Amniotic stem cell (primary cell): ENCODE results near the gene PEAK1.
"Not testable (repeated sequence)": the region's sequence is repeated elsewhere in the genome, so short reads cannot be mapped to it uniquely, and the experiment has no call there.

Experiments
- DNase-seq: peaks from one replicate; lab custom pipeline; 2025; lab: John Stamatoyannopoulos, UW

The PEAK1 gene

DNA sequence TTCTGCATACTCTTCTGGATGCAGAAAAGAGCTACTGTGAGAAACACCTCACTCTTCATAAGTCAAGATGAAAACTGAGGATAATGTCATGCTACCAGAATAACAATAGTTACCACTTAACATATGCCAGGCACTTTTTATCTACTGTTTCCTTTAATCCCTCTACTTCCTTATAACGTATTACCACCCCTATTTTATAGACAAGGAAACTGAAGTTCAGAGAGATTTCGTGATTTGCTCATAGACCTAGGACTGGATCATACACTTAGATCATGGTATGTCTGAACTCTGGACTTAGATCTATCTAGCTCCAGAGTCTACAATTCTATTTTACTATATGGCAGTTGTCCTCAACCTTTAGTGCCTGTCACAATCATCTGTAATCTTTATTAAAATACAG, 193.3 kb downstream of the PEAK1 start:
- DNase-seq = no peak

DNA sequence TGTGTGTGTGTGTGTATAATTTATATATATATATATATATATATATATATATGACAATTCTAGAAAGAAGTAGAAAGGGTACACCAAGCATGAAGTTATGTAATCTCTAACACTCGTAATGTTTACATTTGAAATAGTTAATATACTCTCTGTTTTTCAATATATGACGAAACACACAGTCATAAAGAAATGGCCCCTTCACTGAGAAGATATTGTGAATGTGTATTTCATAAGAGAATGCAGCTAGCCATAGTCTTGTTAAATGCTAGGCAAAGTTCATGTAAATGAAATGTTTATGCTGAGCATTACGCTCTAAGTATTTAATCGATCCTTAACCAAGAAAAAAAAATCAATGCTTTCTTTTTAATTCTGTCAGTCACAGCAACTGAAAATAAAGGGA, 194.3 kb downstream of the PEAK1 start:
- DNase-seq = no peak

DNA sequence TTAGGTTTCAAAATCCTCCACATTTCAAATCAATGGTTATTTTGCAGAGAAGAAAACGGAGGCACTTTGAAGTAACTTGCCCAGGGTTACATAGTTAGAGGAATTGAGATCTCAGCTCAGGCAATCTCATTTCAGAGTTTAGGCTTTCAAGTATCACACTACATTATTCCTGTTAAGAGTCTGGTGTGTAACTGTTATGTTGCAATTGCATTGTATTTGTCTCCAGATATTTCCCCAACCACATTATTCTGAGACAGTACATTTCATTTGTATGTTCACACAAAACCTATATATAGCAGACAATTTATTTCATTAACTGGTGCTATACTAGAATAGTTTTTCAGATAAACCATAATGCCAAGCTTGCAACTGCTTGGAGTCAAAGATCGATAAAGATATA, 194.8 kb downstream of the PEAK1 start:
- no peak for DNase-seq

DNA sequence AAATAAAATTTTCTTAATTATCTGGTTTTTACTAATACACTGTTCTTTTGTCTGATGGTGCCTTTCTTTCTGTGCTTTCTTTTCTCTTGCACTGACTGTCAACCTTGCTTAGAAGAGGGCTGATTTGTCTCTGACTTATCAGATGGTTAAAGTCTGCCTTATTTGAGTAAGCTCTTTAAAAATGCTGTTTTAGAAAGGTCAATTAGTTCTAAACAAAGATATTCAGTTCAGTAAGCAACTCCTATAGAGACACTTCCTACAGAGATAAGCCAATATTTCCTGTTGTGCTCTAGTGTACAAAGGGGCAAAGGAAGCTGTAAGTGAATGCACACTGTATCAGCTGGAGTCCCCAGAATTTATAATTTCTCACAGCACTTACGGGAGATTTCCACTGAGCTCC, 195.6 kb downstream of the PEAK1 start:
- no peak for DNase-seq

DNA sequence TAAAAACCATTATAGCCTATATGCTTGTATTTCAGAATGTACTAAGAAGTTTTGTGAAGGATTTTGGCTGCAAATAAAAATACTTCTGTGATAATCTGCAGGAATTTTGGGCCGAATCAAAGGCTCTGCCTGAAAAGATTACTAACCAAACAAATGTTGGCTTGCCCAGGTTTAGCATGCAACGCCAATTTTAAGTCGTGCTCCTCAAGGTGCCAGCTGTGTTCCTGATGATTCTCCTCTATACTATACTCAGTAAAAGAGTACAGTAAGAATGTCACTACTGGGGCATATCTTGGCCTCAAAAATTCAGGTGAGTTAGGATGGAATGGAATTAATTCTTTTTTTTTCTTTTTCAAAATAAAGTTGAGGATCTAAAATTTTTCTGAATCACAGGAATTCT, 198.2 kb downstream of the PEAK1 start:
- DNase-seq = no peak

DNA sequence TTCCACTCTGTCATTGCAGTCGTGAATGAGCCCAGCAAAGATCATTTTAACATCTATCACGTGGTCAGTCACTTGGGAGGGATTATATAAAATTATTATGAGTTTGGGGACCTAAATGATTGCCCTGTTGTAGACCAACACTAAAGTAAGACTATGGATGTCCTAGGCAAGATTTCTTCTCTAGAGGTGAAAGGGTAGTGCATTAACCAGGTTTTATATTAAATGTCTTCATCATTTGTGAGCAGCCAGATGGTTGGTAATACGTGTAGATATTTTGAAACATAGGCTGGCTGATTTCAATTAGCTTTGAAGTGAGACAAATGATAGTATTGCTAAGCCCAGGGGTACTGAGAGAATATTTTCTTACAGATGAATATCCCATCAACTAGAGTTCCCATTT, 198.7 kb downstream of the PEAK1 start:
- DNase-seq = no peak

DNA sequence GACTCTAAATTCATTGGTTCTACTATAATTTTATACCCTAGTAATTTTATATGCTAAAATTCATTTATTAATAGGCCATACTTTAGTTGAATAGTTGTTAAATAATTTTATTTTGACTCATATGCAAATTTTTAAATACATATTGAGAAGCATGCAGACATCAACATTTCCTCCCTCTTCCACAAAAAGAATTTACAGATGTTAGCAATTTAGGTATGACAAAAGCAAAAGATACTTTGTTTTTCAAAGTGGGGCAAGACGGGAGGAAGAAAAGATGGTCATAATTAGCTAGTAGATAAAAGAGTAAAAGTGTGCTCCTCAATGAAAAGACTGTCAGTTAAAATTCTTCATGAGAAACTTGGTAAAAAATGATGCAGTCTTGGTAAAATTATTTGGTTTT, 200.1 kb downstream of the PEAK1 start:
- no peak for DNase-seq

DNA sequence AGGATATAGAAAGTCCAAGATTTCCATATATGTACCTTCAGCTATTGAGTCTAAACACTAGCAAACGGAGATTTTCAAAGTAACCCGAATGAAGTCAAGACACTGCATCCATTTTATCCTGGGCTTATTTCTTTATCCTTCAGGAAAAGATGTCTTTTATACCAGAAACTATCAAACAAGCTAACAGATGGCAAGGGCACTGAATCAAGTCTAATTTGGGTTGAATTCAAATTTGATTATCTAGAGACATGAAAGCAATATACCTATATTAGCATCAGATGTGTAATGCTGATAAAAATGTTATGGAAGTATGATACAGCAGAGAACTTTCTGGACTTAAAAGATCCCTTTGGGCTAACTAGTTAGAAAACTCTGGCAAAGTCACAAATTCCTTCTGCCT, 210.7 kb downstream of the PEAK1 start:
- no peak for DNase-seq

DNA sequence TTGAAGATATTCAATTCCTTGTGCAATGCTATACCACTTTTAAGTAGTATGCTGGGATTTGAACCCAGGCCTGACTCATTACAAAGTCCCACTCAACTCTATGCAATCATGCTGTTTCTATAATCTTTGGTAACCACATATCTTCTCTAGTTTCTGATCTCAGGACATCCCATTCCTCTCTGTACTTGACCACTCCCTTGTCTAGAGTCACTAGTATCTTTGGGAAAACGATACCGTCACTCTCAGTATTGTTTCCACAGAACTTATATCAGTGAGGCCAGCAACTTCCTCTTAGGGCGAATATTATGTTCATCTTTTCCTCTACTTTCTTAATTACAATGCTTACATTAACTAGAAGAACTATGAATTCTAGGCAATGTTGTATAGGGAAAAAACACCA, 211.7 kb downstream of the PEAK1 start:
- no peak for DNase-seq

DNA sequence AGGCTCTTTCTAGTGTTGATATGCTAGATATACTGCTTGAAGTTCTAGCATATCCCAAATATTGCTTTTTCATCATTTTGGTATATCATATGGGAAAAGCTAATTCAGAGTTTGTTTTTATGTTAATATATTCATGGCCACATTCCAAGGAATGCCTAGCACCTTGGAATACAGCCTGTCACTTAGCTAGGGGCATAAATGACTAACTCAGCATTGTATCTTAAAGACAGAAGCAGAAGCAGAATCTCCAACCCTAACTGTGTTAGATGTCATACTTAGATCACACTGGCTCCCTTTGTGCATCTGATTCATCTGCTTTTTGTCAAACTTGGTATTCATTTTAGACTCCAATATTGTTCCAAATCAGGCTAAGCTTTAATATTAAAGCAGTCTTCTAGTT, 218.2 kb downstream of the PEAK1 start:
- DNase-seq = no peak

DNA sequence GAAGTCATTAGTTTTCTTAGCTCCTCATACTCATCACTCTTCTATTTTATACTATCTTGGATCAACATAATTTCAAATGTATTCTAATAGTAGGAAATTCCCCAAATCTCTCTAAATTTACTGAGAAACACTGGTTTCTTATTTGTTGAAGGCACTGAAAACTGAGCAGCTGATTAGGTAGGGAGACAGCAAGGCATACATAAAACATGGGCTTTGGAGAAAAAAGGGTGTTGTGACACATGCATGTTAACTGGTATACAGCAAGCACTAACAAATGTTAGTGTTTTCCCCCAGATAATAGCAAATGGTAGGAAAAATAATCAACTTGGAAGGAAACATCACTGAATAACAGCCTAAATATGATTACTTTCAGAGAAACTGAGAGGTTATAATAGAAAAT, 223.5 kb downstream of the PEAK1 start:
- DNase-seq = no peak

DNA sequence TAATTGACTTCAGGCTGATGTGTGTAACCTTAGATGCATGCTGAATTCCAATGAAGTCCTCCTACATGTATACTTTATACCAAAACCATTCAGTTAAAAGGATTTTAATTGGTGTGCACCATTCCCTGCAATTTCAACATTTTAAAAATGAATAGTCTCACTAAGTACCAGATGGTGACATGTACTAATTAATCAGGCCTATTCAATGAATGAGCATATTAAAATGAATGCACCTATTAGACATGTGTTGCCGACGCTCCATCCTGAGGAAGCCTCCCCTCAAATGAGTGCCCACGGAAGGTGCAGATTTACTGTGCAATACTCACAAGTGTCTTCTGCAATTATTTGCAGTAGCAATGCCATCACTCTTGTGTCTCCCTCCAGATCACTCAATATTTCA, 224.3 kb downstream of the PEAK1 start:
- no peak for DNase-seq

DNA sequence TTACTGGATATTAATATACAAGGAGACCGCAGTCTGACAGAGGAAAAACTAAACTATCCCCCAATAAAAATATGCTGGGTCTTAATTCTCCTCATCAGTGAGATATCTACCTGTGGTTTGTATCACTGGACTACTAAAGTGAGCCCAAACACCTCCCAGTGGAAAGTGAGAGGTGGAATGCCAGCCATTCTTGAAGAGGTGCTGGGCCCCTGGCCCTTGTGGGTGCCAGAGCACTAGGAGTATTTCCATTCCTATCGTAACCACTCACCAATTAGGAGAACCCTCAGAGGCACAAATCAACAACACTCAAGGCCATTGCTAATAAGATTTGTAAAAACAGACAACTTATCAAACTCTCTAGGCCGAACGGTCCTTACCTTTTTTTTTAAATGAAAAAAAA, 227.5 kb downstream of the PEAK1 start:
- DNase-seq = no peak

DNA sequence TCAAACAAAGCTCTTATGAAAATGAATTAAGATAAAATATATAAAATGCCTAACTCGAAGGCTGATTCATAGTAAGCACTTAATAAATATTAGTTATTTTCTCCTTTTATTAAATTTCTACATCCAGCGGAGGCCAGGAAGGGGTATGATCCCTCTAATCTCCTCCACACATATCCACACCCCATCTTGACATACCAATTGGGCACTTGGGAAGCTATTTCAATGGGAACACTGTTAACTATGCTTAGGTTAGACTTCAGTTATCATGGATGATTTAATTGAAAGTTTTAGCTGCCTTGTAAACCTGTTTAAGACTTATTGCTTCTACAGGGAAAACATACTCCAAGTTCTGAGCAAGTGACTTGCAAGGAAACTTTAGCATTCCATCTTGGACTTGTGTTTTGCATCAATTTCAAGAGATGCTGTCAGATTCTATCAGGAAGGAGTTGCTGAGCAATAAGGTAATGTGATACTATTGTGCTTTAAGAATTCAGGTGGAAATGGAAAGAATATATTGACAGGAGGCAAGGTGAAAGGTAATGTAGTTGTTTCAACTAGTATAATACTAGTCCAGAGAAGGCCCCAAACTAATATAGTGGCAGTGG, 228.6 kb downstream of the PEAK1 start:
- DNase-seq = no peak

DNA sequence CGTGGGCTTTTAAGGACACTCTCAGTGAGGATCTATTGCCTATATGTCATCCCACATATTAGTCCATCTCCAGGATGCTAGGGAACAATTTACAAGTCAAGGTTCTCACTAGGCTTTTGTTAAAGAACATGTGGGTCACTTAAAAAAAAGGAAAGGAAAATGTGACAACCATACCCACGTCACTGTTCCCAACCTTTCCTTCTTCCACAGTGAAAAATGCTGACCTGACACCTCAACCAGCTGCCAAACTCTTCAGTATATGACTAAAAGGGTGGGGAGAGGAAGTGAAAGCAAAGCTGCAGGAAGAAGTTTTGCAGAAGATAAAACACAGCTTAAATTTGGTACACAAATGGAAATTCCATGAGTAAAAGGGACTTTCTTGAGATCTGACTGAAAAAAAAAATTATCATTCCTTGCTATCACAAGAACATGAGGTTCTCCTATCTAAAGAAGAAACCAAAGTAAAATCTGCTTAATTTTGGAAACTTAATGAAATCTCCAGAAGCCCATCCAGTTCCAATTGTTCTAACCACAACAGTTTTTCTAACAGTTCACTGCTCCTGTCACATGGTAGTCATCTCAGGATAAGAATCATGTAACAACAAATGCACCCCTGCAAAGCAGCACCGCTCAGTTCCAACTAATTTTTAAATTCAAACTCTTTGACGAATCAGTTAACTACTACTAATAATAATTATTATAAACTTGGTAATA, 232.0 kb downstream of the PEAK1 start:
- no peak for DNase-seq

DNA sequence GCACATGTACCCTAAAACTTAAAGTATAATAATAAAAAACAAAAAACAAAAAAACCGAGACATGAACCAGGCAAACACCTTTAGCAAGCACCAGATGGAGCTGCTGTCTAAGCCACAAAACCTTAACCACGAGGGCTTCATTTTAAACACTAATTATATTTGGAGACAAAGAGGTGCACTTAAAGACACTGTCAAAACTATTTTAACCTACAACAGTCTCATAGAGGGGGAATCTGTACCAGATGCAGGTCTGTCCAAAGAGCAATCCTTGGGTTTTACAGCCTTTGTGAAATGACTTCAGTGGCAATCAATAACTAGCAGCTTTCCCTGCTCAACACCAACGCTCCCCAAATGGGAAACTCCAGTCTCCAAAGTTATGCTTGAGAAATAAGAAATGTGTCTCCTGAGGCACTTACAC, 233.3 kb downstream of the PEAK1 start:
- DNase-seq = no peak

DNA sequence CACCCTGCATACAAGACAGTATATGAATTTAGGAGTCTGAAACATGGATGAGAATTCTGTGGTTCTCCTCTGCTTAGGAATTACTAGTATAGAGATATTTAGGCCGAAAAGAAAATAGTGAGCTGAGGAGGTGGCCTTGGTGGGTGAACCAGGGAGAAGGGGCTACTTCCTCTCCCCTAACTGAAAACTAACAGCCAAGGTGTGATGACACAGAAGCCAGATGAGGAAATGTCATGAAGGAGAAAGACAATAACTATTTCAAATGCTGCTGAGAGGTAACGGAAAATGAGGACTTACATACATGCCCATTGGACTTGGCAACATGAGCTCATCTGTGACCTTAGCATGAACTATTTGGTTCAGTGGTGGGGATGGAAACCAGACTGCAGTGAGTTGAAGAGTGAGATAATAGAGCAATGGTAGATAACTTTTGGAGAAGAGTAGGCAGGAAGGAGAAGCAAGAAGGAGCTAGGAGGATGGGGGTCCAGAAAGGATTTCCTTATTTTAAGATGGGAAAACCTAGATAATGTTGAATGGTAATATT, 234.6 kb downstream of the PEAK1 start:
- DNase-seq = no peak

DNA sequence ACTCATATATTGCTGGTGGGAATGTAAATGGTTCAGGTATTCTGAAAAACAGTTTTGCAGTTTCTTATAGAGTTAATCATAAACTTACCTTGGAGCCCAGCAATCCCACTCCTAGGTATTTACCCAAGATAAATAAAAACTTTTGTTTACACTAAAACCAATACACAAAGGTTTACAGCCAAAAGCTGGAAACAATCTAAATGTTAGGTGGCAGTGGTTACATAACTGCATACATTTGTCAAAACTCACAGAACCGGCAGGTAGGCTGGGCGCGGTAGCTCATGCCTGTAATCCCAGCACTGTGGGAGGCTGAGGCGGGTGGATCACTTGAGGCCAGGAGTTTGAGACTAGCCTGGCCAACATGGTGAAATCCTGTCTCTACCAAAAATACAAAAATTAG, 235.6 kb downstream of the PEAK1 start:
- not testable (repeated sequence) for DNase-seq

DNA sequence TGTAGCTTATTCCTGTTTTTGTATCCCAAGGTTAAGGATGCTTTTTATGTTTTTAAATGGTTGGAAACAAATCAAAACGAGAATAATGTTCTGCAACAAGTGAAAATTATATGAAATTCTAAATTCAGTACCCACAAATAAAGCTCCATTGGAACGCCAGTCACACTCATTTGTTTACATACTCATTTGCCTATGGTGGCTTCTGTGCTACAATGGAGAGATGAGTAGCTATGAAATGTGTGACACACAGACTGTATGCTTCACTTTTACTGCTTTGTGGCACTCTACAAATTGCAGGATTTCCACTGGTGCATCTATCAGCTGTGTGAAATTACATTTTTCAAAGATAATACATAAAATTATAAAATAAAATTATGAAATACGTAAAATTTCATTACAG, 236.8 kb downstream of the PEAK1 start:
- no peak for DNase-seq

DNA sequence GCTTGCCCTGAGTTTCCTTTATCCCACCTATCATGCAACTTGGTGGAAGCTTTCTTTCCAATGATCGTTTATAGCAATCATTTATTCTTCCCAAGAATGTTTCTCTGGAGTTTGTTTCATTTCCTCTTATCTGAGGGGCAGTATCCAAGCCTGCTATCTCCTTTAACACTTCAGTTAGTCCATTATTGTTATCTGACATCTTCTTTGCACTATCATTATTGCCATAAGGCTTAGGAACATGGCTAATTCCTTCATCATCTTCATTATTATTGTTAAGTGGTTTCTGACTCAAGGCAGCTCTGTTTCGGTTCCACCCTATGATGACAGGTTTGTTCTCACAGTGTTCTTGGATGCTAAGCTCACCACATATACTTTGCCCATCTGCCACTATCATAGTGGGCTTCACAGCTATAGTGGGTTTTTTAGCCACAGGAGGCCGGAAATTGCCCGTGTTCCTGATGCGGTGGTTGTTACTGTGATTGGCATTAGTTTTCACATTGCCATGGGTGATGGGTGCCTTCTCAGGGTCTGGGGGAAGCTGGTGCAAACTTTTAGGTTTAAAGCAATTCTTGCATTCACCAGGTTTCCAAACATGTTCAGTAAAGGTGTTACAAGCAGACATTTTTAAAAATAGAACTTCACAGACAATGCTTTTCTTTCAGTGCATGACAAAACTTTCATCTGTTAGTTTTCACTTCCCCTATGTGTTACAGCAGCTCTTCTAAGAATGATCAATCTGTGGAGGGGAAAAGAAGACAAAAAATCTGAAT, 238.4 kb downstream of the PEAK1 start:
- DNase-seq = no peak

DNA sequence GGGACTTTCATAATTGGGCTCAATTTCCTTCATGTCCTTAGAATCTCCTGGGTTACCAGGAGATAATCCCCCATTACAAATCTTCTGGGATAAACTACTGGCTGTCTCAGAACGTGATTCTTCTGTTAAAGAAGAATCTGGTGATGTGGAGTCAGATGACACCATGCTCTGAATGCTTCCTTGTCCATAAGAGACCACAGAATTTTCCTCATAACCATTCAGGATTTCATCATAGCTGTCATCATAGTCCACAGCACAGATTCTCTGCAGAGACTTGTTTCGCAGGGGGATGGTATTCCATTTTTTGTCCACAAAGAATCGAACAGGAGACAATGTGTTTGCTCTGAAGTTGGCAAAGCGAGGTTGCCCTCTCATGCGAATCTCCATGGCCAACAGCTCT, 239.1 kb downstream of the PEAK1 start:
- DNase-seq = no peak

DNA sequence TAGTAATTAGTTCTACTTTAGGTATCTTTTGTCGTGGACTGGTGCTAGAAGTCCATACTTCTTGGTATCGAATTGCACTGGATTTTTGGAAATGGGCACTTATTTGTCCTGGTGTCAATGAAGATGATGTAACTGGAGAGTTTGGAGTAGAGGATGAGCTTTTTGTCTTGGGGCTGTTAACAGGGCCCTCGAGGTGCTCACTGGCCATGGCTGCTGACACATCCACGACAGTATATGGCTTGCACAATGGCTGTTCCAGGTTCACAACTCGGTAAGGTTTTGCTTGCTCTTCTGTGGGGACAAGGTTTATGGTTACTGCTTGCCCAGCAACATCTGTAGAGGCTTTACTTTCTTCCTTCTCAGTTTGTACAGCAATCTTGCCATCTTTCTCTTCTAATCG, 239.6 kb downstream of the PEAK1 start:
- DNase-seq = no peak

DNA sequence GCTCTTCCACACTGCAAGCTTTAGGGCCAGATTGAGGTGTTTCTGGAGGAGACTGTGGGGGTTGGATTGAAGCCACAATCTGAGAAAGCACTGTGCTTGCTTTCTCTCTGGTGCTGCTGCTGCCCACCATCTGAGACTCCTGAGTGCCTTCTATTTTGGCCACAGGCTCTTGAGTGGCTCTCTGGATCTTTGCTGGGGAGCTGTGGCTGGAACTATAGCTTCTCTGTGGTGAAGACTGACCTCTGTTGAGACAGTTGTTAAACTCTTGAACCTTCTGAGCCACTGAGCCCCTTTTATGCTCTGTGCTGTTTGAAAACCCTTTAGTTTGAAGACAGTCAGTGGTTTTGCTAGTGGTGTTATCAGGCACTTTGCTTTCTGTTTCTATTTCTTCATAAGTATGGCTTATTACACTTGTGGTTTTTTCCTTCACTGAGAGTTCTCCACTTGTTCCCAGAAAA, 240.3 kb downstream of the PEAK1 start:
- DNase-seq = no peak
